OCI-LY7 (cell line): ENCODE results near the gene RAB3B. TPM values are rescaled to one million over a fixed set of nuclear protein-coding genes. Genes with fewer than 3 reads are reported as not detected.
"Not testable (repeated sequence)": the region's sequence is repeated elsewhere in the genome, so short reads cannot be mapped to it uniquely, and the experiment has no call there.

Experiments used
- BruUV-seq: library from RNA; stranded (reverse); fragments of 400-500 nt; replicated peaks from 2 replicates; lab custom pipeline; 2021; lab: Mats Ljungman, UMichigan
- CTCF ChIA-PET: fragments of 300-600 bp; sonication (Branson Sonifier 250); formaldehyde crosslinking; loops from one replicate; lab custom pipeline; 2022; ENCODE audit warnings: antibody characterized with exemption; ENCODE audit not compliant: unreplicated experiment; lab: Charles Lee
- POLR2A ChIA-PET: fragments of 300-600 bp; sonication (Branson Sonifier 250); formaldehyde crosslinking; loops from one replicate; lab custom pipeline; 2022; ENCODE audit warnings: antibody characterized with exemption; lab: Charles Lee
- DNase-seq: peaks from one replicate; pipeline ENCODE4 v3.0.0-alpha.2; 2015; ENCODE audit warnings: low spot score
- H2AFZ ChIP-seq: fragments of 200-600 bp; sonication (generic), shearing (Covaris generic); 2 replicates; pipeline ENCODE4 v1.6.1; 2014; ENCODE audit warnings: mild to moderate bottlenecking, antibody characterized with exemption, low read length, moderate library complexity
- H3K27ac ChIP-seq: fragments of 200-600 bp; sonication (generic); 2 replicates; pipeline ENCODE4 v1.5.1; 2014; ENCODE audit warnings: mixed run types, low read depth, mild to moderate bottlenecking, moderate library complexity, low read length, inconsistent platforms; ENCODE audit not compliant: poor library complexity, severe bottlenecking
- H3K36me3 ChIP-seq: fragments of 200-600 bp; sonication (generic); 2 replicates; pipeline ENCODE4 v1.6.1; 2014; ENCODE audit warnings: mild to moderate bottlenecking, antibody characterized with exemption, low read length, moderate library complexity, mixed read lengths; ENCODE audit not compliant: insufficient read depth
- H3K4me1 ChIP-seq: fragments of 200-600 bp; sonication (generic); 2 replicates; pipeline ENCODE4 v1.5.1; 2014; ENCODE audit warnings: mild to moderate bottlenecking, low read length; ENCODE audit not compliant: insufficient read depth, poor library complexity, severe bottlenecking
- H3K4me2 ChIP-seq: fragments of 200-600 bp; sonication (generic); 2 replicates; pipeline ENCODE4 v1.6.1; 2014; ENCODE audit warnings: mild to moderate bottlenecking, low read length
- H3K4me3 ChIP-seq: fragments of 200-600 bp; sonication (generic); 2 replicates; pipeline ENCODE4 v1.5.1; 2014; ENCODE audit warnings: mild to moderate bottlenecking, low read depth, low read length; ENCODE audit not compliant: poor library complexity, severe bottlenecking
- H3K79me2 ChIP-seq: fragments of 200-600 bp; sonication (generic); 2 replicates; pipeline ENCODE4 v1.6.1; 2016; ENCODE audit warnings: low read depth, mild to moderate bottlenecking, low read length, moderate library complexity, mixed read lengths; ENCODE audit not compliant: insufficient read depth
- H3K9me2 ChIP-seq: fragments of 200-600 bp; sonication (generic); 2 replicates; pipeline ENCODE4 v1.6.1; 2016; ENCODE audit warnings: mild to moderate bottlenecking, low read length, mixed read lengths; ENCODE audit not compliant: insufficient read depth
- H3K9me3 ChIP-seq: fragments of 200-600 bp; sonication (generic); 2 replicates; pipeline ENCODE4 v1.6.1; 2014; ENCODE audit warnings: mild to moderate bottlenecking, mixed run types, low read length, mixed read lengths
- H4K20me1 ChIP-seq: fragments of 200-600 bp; sonication (generic); 2 replicates; pipeline ENCODE4 v1.6.1; 2014; ENCODE audit warnings: mild to moderate bottlenecking, antibody characterized with exemption, low read length, moderate library complexity, mixed read lengths; ENCODE audit not compliant: insufficient read depth
- CTCF ChIP-seq: fragments of 200-600 bp; sonication (generic); conservative IDR thresholded peaks from 2 replicates; pipeline ENCODE4 v1.5.1; 2014; ENCODE audit warnings: mild to moderate bottlenecking, antibody characterized with exemption, low read length, moderate library complexity, mixed read lengths
- EZH2phosphoT487 ChIP-seq: fragments of 200-600 bp; sonication (generic); IDR thresholded peaks from 2 replicates; pipeline ENCODE4 v1.6.1; 2018; ENCODE audit warnings: low read depth, borderline replicate concordance, mild to moderate bottlenecking, mixed run types, antibody characterized with exemption, low read length, moderate library complexity, mixed read lengths
- intact Hi-C: fragments of 100-400 bp; cut with micrococcal nuclease; formaldehyde crosslinking; loops from one replicate; pipeline ENCODE4 v1.10.0; 2022; ENCODE audit not compliant: unreplicated experiment
- total RNA-seq, 2 experiments: library from RNA; depleted of rRNA in 1 of 2; stranded (reverse); fragments of >200 nt in 1 of 2; shearing (Covaris generic) in 1 of 2; gene quantifications; 2 replicates each; pipeline ENCODE4 v1.2.3, GENCODE V29; 2014 to 2022

Gene RAB3B
- total RNA-seq, 2 experiments from 2014 or later = 0.03 TPM; not detected in 1

GRCh38 chr1:51897699-51898031, 92.8 kb downstream of the RAB3B start:
- CTCF ChIA-PET = interaction anchor here (0.6 kb wide), 1 partner anchor 58 kb away, joined by 3 read pairs; no protein-coding TSS in a partner anchor
- Histone ChIP-seq H2AFZ (no peak overlapping the region), H4K20me1 (no peaks in the 10 kb centered on the region), H3K79me2 (no peaks in the 10 kb centered on the region), H3K4me2 (no peak overlapping the region), H3K9me3 (no peaks in the 10 kb centered on the region), H3K4me1 (no peaks in the 10 kb centered on the region), H3K27ac (no peak overlapping the region), H3K4me3 (no peak overlapping the region), H3K9me2 (no peaks in the 10 kb centered on the region), H3K36me3 (no peaks in the 10 kb centered on the region)
- no TSS peak for BruUV-seq
- no peak for TF ChIP-seq CTCF
- TF ChIP-seq EZH2phosphoT487 = no peak
- intact Hi-C loops = loop anchor here (1.0 kb wide), 1 partner anchor 105 kb away; no protein-coding TSS in a partner anchor
- DNase-seq = no peak
- POLR2A ChIA-PET = interaction anchor here (0.5 to 1.2 kb wide), 3 partner anchors 18 to 1504 kb away, joined by 3 to 4 read pairs (median 3); no protein-coding TSS in a partner anchor

GRCh38 chr1:51894748-51895147, 95.8 kb downstream of the RAB3B start:
- CTCF ChIA-PET, intact Hi-C loops: not testable (repeated sequence)

GRCh38 chr1:51878616-51879336, 111.7 kb downstream of the RAB3B start, which contains the start of gene NRDC:
Gene NRDC, minus strand, starts transcription at chr1:51878727. Its CDS starts 112 bp downstream, at chr1:51878615.
- ChIA-PET POLR2A (interaction anchor here (0.8 to 1.4 kb wide), 11 partner anchors 9 to 150 kb away, joined by 3 to 7 read pairs (median 4); no protein-coding TSS in a partner anchor), CTCF (no interaction called here)
- H3K4me2 ChIP-seq = peak within 1 kb of the TSS; percentile 86

More at GRCh38 chr1:51894748-51895147, 95.8 kb downstream of the RAB3B start:
- H3K9me2 ChIP-seq, H3K9me3 ChIP-seq, H3K4me2 ChIP-seq, H2AFZ ChIP-seq, DNase-seq, BruUV-seq, H3K36me3 ChIP-seq, H3K27ac ChIP-seq, H3K79me2 ChIP-seq, H4K20me1 ChIP-seq, POLR2A ChIA-PET, H3K4me3 ChIP-seq, H3K4me1 ChIP-seq: not testable (repeated sequence)

More at GRCh38 chr1:51878616-51879336, 111.7 kb downstream of the RAB3B start, which contains the start of gene NRDC:
- no TSS peak for BruUV-seq
- peaks cover 47% of the 10 kb centered on the region for H3K79me2 ChIP-seq
- H3K4me3 ChIP-seq = peak within 1 kb of the TSS; percentile 88
- no peaks in the 10 kb centered on the region for H3K9me3 ChIP-seq
- H4K20me1 ChIP-seq = peaks cover 18% of the 10 kb centered on the region; the same call in 1 of the 2 replicates
- peaks cover 17% of the 10 kb centered on the region for H3K36me3 ChIP-seq
- intact Hi-C loops = loop anchor here (5.0 to 10.0 kb wide), 2 partner anchors 361 to 914 kb away; partner anchors contain the start of genes EPS15 and FAF1
- peaks cover 30% of the 10 kb centered on the region for H3K4me1 ChIP-seq
- peak within 1 kb of the TSS; percentile 87 for H2AFZ ChIP-seq
- peak within 1 kb of the TSS; percentile 71 for H3K27ac ChIP-seq
- TF ChIP-seq CTCF (no peak), EZH2phosphoT487 (no peak)
- peak; percentile 100 for DNase-seq
- H3K9me2 ChIP-seq = no peaks in the 10 kb centered on the region
